ENCODE results near the gene LNPEP. TPM values are rescaled to one million over a fixed set of nuclear protein-coding genes. Genes with fewer than 3 reads are reported as not detected.

The LNPEP gene
- total and polyA plus RNA-seq, 2 of the 13 experiments (the other 11 are each of a cell fraction or from before 2014, with no cell fraction given) = 8.0 to 16.9 TPM

DNA sequence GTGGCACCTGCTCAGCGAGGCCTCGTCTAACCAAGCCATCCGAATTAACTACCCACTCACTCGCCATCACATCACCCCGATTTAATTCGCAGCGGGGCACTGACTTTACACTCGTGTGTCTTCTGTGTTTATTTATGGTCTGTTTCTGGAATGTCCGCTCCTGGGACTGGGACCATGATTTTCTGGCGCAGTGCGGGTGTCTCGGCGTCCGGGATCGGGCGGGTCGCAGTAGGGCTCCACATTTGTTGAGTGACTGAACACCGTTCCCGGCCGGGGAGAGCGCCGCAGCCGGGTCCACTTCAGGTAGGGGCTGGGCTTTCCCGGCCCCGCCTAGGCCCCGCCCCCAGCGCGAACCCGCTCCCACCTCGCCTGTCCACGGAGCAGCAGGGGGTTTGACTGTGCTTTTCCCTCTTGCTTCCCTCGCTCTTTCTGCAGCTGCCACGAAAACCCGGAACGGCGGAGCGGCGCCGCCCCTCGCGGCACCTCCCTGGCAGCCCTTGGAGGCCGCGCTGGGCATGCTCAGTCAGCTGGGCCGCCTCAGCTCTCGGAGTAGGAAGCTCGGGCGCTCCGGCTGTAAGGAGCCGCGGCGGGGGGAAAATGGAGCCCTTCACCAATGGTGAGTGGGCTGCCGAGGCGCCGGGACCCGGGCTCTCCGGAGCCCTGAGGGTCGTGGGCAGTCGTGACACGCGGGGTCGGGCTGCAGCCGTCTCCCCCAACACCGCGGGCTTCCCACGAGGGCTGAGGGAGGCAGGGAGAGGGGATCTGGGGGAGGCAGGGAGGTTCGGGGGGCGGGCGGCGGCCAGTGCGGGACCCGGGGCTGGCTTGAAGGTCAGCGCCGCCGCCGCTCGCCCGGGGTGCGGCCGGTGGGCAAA, at the start of gene LNPEP (continued):
- 0 out of 2 replicates have a peak, but pooled peaks have one; percentile 24 for TF ChIP-seq NR2C2 (CRISPR knock-in tag; IDR thresholded peaks at IDR 0.05; ENCODE audit: borderline replicate concordance)
- no peak for TF ChIP-seq ZNF598 (CRISPR knock-in tag; IDR thresholded peaks at IDR 0.05; ENCODE audit: borderline replicate concordance)
- peak; percentile 90 for TF ChIP-seq HOXA3 (CRISPR knock-in tag; IDR thresholded peaks at IDR 0.05)
- TF ChIP-seq PTBP1 (IDR thresholded peaks at IDR 0.05; ENCODE audit: low read depth, low read length, poor library complexity, severe bottlenecking) = peak; percentile 73
- 0 out of 2 replicates have a peak, but pooled peaks have one; percentile 17 for TF ChIP-seq FOSL1 (CRISPR knock-in tag; IDR thresholded peaks at IDR 0.05; ENCODE audit: borderline replicate concordance)
- TF ChIP-seq ELF3 (CRISPR knock-in tag; IDR thresholded peaks at IDR 0.05) = peak; percentile 87
- TF ChIP-seq ZNF329 (CRISPR knock-in tag; IDR thresholded peaks at IDR 0.05; ENCODE audit: low read depth) = peak; percentile 70
- TF ChIP-seq, protein P1, sequence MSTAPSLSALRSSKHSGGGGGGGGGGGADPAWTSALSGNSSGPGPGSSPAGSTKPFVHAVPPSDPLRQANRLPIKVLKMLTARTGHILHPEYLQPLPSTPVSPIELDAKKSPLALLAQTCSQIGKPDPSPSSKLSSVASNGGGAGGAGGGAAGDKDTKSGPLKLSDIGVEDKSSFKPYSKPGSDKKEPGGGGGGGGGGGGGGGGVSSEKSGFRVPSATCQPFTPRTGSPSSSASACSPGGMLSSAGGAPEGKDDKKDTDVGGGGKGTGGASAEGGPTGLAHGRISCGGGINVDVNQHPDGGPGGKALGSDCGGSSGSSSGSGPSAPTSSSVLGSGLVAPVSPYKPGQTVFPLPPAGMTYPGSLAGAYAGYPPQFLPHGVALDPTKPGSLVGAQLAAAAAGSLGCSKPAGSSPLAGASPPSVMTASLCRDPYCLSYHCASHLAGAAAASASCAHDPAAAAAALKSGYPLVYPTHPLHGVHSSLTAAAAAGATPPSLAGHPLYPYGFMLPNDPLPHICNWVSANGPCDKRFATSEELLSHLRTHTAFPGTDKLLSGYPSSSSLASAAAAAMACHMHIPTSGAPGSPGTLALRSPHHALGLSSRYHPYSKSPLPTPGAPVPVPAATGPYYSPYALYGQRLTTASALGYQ (CRISPR knock-in tag; IDR thresholded peaks at IDR 0.05) = no peak; the same call in 1 of the 2 replicates
- peak; percentile 67; the same call in 1 of the 2 replicates for TF ChIP-seq ZNF790 (CRISPR knock-in tag; IDR thresholded peaks at IDR 0.05; ENCODE audit: borderline replicate concordance)
- TF ChIP-seq, protein P2, sequence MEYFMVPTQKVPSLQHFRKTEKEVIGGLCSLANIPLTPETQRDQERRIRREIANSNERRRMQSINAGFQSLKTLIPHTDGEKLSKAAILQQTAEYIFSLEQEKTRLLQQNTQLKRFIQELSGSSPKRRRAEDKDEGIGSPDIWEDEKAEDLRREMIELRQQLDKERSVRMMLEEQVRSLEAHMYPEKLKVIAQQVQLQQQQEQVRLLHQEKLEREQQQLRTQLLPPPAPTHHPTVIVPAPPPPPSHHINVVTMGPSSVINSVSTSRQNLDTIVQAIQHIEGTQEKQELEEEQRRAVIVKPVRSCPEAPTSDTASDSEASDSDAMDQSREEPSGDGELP (IDR thresholded peaks at IDR 0.05; ENCODE audit: borderline replicate concordance, low read depth) = peak; percentile 88
- TF ChIP-seq BORCS8-MEF2B (CRISPR knock-in tag; IDR thresholded peaks at IDR 0.05) = peak; percentile 48; the same call in 1 of the 2 replicates
- peak; percentile 77; the same call in 1 of the 2 replicates for TF ChIP-seq ZNF335 (CRISPR knock-in tag; IDR thresholded peaks at IDR 0.05)
- 0 out of 2 replicates have a peak, but pooled peaks have one; percentile 54 for TF ChIP-seq ZSCAN30 (CRISPR knock-in tag; IDR thresholded peaks at IDR 0.05)
- TF ChIP-seq SIN3B (IDR thresholded peaks at IDR 0.05; ENCODE audit: low read length) = peak; percentile 36; the same call in 1 of the 2 replicates
- TF ChIP-seq, protein P3, sequence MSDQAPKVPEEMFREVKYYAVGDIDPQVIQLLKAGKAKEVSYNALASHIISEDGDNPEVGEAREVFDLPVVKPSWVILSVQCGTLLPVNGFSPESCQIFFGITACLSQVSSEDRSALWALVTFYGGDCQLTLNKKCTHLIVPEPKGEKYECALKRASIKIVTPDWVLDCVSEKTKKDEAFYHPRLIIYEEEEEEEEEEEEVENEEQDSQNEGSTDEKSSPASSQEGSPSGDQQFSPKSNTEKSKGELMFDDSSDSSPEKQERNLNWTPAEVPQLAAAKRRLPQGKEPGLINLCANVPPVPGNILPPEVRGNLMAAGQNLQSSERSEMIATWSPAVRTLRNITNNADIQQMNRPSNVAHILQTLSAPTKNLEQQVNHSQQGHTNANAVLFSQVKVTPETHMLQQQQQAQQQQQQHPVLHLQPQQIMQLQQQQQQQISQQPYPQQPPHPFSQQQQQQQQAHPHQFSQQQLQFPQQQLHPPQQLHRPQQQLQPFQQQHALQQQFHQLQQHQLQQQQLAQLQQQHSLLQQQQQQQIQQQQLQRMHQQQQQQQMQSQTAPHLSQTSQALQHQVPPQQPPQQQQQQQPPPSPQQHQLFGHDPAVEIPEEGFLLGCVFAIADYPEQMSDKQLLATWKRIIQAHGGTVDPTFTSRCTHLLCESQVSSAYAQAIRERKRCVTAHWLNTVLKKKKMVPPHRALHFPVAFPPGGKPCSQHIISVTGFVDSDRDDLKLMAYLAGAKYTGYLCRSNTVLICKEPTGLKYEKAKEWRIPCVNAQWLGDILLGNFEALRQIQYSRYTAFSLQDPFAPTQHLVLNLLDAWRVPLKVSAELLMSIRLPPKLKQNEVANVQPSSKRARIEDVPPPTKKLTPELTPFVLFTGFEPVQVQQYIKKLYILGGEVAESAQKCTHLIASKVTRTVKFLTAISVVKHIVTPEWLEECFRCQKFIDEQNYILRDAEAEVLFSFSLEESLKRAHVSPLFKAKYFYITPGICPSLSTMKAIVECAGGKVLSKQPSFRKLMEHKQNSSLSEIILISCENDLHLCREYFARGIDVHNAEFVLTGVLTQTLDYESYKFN (CRISPR knock-in tag; conservative IDR thresholded peaks at IDR 0.05) = peak; percentile 67; the same call in 1 of the 2 replicates
- TF ChIP-seq ZNF274 (CRISPR knock-in tag; IDR thresholded peaks at IDR 0.05) = no peak
- peak; percentile 83 for TF ChIP-seq ERF (CRISPR knock-in tag; IDR thresholded peaks at IDR 0.05)
- TF ChIP-seq WIZ (CRISPR knock-in tag; IDR thresholded peaks at IDR 0.05) = no peak
- TF ChIP-seq, protein P4, sequence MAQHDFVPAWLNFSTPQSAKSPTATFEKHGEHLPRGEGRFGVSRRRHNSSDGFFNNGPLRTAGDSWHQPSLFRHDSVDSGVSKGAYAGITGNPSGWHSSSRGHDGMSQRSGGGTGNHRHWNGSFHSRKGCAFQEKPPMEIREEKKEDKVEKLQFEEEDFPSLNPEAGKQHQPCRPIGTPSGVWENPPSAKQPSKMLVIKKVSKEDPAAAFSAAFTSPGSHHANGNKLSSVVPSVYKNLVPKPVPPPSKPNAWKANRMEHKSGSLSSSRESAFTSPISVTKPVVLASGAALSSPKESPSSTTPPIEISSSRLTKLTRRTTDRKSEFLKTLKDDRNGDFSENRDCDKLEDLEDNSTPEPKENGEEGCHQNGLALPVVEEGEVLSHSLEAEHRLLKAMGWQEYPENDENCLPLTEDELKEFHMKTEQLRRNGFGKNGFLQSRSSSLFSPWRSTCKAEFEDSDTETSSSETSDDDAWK (CRISPR knock-in tag; IDR thresholded peaks at IDR 0.05) = no peak

Data from HepG2 (cell line).